HEK293 (cell line): ENCODE results near the gene INAVA.

Source experiments
- ZFP37 ChIP-seq: fragments of 450-650 bp; formaldehyde crosslinking; IDR thresholded peaks from 2 replicates; pipeline ENCODE4 v1.5.1; 2016; ENCODE audit warnings: missing biosample characterization, missing genetic modification characterization
- ZNF10 ChIP-seq: fragments of 450-650 bp; formaldehyde crosslinking; IDR thresholded peaks from 2 replicates; pipeline ENCODE4 v1.5.1; 2017; ENCODE audit warnings: missing biosample characterization, missing genetic modification characterization
- ZNF138 ChIP-seq: fragments of 450-650 bp; formaldehyde crosslinking; IDR thresholded peaks from 2 replicates; pipeline ENCODE4 v1.5.1; 2016; ENCODE audit warnings: missing biosample characterization, missing genetic modification characterization, borderline replicate concordance
- ZNF530 ChIP-seq: fragments of 450-650 bp; formaldehyde crosslinking; IDR thresholded peaks from 2 replicates; pipeline ENCODE4 v1.5.1; 2016; ENCODE audit warnings: low read depth, missing biosample characterization, missing genetic modification characterization
- TF ChIP-seq, protein P1 (sequence below): fragments of 450-650 bp; formaldehyde crosslinking; IDR thresholded peaks from 2 replicates; pipeline ENCODE4 v1.5.1; 2016; ENCODE audit warnings: missing biosample characterization, missing genetic modification characterization
- TF ChIP-seq, protein P2 (sequence below): fragments of 450-650 bp; formaldehyde crosslinking; IDR thresholded peaks from 2 replicates; pipeline ENCODE4 v1.5.1; 2016; ENCODE audit warnings: missing biosample characterization, missing genetic modification characterization
- TF ChIP-seq, protein P3 (sequence below): fragments of 450-650 bp; formaldehyde crosslinking; optimal IDR thresholded peaks from 2 replicates; pipeline ENCODE3; 2016; ENCODE audit warnings: missing biosample characterization, mild to moderate bottlenecking, missing genetic modification characterization

DNA sequence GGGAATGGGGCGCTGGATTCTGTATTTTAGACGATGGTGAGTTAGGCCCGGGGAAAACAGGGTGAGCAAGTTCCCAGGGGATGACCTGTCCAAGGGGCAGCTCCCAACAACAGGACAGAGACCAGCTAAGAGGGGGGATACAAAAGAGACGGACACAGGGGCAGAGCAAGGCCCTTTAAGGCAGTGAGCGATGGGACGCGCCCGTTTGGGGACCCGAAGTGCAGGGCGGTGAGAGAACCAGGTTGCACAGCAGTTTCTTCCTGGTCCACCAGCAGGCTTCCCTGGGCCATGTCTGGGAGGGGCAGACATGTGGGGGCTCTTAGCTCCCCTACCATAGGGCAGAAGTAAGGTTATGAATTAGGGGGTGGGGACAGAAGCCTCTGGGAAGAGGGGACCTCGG is 22.0 kb downstream of the INAVA start:
- no peak for TF ChIP-seq ZFP37 (tag by site-specific recombination)
- TF ChIP-seq, protein P1, sequence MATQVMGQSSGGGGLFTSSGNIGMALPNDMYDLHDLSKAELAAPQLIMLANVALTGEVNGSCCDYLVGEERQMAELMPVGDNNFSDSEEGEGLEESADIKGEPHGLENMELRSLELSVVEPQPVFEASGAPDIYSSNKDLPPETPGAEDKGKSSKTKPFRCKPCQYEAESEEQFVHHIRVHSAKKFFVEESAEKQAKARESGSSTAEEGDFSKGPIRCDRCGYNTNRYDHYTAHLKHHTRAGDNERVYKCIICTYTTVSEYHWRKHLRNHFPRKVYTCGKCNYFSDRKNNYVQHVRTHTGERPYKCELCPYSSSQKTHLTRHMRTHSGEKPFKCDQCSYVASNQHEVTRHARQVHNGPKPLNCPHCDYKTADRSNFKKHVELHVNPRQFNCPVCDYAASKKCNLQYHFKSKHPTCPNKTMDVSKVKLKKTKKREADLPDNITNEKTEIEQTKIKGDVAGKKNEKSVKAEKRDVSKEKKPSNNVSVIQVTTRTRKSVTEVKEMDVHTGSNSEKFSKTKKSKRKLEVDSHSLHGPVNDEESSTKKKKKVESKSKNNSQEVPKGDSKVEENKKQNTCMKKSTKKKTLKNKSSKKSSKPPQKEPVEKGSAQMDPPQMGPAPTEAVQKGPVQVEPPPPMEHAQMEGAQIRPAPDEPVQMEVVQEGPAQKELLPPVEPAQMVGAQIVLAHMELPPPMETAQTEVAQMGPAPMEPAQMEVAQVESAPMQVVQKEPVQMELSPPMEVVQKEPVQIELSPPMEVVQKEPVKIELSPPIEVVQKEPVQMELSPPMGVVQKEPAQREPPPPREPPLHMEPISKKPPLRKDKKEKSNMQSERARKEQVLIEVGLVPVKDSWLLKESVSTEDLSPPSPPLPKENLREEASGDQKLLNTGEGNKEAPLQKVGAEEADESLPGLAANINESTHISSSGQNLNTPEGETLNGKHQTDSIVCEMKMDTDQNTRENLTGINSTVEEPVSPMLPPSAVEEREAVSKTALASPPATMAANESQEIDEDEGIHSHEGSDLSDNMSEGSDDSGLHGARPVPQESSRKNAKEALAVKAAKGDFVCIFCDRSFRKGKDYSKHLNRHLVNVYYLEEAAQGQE (tag by site-specific recombination): no peak
- TF ChIP-seq ZNF138 (tag by site-specific recombination): no peak
- TF ChIP-seq ZNF10 (tag by site-specific recombination): no peak
- TF ChIP-seq, protein P2, sequence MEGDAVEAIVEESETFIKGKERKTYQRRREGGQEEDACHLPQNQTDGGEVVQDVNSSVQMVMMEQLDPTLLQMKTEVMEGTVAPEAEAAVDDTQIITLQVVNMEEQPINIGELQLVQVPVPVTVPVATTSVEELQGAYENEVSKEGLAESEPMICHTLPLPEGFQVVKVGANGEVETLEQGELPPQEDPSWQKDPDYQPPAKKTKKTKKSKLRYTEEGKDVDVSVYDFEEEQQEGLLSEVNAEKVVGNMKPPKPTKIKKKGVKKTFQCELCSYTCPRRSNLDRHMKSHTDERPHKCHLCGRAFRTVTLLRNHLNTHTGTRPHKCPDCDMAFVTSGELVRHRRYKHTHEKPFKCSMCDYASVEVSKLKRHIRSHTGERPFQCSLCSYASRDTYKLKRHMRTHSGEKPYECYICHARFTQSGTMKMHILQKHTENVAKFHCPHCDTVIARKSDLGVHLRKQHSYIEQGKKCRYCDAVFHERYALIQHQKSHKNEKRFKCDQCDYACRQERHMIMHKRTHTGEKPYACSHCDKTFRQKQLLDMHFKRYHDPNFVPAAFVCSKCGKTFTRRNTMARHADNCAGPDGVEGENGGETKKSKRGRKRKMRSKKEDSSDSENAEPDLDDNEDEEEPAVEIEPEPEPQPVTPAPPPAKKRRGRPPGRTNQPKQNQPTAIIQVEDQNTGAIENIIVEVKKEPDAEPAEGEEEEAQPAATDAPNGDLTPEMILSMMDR: no peak
- no peak for TF ChIP-seq ZNF530 (tag by site-specific recombination)
- TF ChIP-seq, protein P3, sequence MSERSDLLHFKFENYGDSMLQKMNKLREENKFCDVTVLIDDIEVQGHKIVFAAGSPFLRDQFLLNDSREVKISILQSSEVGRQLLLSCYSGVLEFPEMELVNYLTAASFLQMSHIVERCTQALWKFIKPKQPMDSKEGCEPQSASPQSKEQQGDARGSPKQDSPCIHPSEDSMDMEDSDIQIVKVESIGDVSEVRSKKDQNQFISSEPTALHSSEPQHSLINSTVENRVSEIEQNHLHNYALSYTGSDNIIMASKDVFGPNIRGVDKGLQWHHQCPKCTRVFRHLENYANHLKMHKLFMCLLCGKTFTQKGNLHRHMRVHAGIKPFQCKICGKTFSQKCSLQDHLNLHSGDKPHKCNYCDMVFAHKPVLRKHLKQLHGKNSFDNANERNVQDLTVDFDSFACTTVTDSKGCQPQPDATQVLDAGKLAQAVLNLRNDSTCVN (tag by site-specific recombination): no peak
